Breast epithelium (tissue), 3 donors: ENCODE measurements around the gene KIF12.

Source experiments
- CTCF ChIP-seq, 3 donors: fragments of 450-650 bp; IDR thresholded peaks; one replicate each; pipeline ENCODE4 v1.5.1; 2016 to 2017; ENCODE audit warnings: antibody characterized with exemption in 3 of 3, mild to moderate bottlenecking in 3 of 3, moderate library complexity in 3 of 3
- POLR2A ChIP-seq: fragments of 450-650 bp; IDR thresholded peaks from one replicate; pipeline ENCODE4 v1.6.1; 2016; ENCODE audit warnings: antibody characterized with exemption, mild to moderate bottlenecking, moderate library complexity
- POLR2AphosphoS5 ChIP-seq, 3 donors: sonication (generic); formaldehyde crosslinking; IDR thresholded peaks; one replicate each; pipeline ENCODE4 v1.6.1; 2017; ENCODE audit warnings: antibody characterized with exemption in 3 of 3

GRCh38 chr9:114119242-114120191 is 20.4 kb upstream of the KIF12 start:
- TF ChIP-seq CTCF (IDR thresholded peaks at IDR 0.05) (no peak), POLR2A (no peak), POLR2AphosphoS5 (IDR thresholded peaks at IDR 0.05) (no peak)
